ENCODE data around the gene PSMA7.
A peak's percentile ranks its signal among the peaks of the same experiment; 100 is the strongest.

The PSMA7 gene

GRCh38 chr20:62135573-62136266, 7.5 kb downstream of the PSMA7 start:
- no peak for DNase-seq

GRCh38 chr20:62134735-62135231, 8.4 kb downstream of the PSMA7 start:
- DNase-seq, result no peak

GRCh38 chr20:62133864-62134263, 9.3 kb downstream of the PSMA7 start:
- DNase-seq, result no peak

- no peak for DNase-seq
Measured at GRCh38 chr20:62133051-62133845, 9.9 kb downstream of the PSMA7 start.

DNA sequence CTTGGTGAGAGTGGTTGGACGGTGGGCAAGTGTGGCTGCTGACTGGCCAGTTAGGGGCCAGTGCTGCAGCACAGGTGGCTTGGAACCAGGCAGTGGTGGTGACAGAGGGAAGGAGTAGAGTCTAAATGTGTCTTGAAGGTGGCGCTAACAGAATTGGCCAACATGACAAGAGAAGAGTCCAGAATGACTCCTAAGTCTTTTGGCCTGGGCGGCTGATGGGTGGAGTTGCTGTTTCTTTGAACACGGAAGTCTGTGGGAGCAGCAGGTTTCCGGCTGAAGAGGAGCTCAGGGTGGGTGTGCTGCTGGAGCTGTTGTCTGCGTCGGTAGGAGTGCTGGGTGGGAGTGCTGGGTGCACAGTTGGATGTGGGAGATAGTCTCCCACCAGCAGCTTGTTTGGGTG, 10.8 kb downstream of the PSMA7 start:
- DNase-seq, result no peak

- no peak for DNase-seq
Measured at GRCh38 chr20:62131560-62132320, 11.5 kb downstream of the PSMA7 start.

GRCh38 chr20:62129731-62130531, 13.3 kb downstream of the PSMA7 start:
- no peak for DNase-seq

GRCh38 chr20:62128502-62128901, 14.7 kb downstream of the PSMA7 start:
- DNase-seq, result no peak

GRCh38 chr20:62127799-62128198, 15.4 kb downstream of the PSMA7 start:
- no peak for DNase-seq

DNA sequence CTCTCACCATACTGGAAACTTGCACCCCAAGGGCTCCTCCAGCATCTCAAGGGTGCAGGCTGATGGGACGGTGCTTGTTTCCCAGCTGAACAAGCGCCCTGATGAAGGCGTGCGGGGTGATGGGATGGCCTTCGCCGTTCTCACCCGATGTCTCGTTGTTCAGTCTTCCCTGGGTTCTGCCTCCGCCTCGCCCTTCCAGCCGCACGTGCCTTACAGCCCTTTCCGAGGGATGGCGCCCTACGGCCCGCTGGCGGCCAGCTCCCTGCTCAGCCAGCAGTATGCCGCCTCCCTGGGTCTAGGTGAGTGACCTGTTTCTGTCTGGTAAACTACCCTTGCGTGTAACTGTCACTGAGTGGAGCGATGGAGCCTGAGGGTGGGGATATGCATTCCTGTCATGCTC, 17.1 kb downstream of the PSMA7 start:
- DNase-seq, result no peak

DNA sequence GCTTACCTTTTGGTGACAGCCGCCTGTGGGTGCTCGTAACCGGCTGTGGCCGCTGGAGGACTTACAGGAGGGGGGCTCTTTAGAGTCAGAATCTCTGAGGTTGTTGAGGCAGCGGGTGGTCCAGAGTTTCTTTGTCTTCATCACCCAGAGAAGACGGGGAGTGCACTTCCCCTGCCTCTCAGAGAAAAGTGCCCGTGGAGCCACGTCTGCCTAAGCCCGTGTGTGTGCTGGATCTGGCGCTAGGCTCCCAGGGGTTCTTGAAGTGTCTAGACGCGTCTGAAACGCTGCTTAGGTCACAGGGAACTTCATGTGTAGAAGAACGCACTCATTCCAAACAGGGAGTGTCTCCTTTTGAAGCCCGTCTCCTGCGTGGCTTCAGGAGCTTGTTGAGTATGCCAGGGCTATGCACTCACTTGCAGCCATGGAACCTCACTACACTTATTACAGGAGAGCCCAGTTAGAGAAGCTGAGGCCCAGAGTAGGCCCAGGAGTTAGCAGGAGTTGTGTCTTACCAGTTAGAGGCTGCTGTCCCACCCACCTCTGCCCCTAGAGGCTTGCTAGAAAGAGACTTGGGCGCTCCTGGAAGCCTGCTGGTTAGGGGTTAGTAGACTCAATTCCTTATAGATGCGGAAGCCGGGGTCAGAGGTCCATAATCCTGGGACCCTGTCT, 19.6 kb downstream of the PSMA7 start:
- DNase-seq, result no peak

GRCh38 chr20:62122654-62123449, 20.3 kb downstream of the PSMA7 start:
- peak; percentile 25 for DNase-seq

GRCh38 chr20:62121776-62122653, 21.2 kb downstream of the PSMA7 start, which contains the start of gene LSM14B:
Gene LSM14B, plus strand, starts transcription at chr20:62122475. Its CDS starts 192 bp downstream, at chr20:62122667.
- DNase-seq, result peak; percentile 97

DNA sequence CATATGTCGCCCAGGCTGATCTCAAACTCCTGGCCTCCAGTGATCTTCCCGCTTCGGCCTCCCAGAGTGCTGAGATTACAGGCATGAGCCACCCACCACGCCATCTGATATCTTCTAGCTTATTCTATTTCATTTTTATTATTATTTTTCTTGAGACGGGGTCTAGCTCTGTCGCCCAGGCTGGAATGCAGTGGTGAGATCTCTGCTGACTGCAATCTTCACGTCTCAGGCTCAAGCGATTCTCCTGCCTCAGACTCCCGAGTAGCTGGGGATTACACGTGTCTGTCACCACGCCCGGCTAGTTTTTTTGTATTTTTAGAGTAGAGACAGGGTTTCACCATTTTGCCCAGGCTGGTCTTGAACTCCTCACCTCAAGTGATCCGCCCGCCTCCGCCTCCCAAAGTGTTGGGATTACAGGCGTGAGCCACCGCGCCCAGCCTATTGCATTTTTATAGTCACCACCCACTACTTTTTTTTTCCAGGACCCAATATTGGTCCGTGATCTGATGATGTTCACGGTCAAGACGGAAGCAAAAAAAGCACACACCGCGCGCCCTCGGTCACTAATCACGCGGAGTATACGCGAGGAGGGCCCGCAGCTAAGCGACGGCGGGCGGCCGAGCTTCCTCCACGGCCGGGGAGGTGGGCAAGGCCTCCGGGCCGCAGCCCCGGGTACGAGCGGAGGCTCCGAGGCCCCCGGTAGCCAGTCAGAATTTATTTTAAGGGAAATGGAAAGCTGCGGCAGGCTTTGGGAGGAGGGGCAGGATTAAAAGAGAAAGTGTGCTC, 22.0 kb downstream of the PSMA7 start:
- DNase-seq, result no peak

DNA sequence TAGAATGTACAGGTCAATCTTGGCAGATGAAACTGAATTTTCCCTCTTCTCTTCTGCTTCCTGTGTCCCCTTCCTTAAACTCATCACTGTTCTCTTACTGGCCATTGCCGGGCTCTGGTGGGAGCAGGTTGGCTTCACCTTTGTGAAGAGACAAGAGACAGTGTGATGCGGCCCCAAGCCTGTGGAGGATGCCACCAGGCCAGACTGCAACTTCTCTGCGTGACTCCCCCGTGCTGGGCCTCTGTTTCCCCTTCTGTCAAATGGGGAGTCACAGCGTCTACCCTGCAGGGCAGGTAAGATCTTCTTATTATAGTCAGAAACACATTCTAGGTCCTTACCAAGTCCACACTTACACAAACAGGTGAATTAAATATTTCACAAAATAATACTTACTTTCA, 22.8 kb downstream of the PSMA7 start:
- no peak for DNase-seq

DNA sequence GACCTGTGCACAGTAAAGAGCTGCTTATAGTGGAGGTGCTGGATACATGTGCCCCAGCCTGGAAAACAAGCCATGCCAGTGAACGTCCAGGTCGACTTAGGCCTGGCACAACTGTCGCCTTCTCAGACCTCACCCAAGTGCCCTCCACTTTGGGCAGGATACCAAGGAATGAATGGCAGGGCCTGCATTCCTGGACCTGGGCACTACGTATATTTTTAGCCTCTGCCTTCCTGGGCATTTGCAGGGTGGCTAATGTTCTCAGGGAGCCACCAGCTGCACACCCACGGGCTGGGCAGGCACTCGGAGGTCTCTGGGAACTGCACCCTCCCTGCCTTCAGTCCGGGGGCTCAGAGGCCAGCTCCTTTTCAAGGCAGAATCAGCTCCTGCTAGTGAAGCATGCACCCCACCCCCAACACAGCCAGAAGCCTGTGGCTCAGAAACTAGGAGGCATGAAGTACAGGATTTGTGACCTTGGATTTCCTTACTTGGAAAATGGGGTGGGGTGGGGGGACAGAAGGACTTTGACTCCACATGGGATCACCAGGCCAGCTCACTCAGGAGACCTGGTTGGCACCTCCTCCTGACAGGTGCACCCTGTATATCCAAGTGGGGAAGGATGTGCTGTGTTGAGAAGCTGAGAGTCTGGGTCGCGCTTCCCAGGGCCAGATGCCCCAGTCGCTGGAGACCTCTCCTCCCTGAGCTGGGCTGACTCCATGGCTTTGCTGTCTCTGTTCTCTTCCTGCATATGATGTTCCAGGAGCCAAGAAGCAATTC, 23.4 kb downstream of the PSMA7 start:
- no peak for DNase-seq

DNA sequence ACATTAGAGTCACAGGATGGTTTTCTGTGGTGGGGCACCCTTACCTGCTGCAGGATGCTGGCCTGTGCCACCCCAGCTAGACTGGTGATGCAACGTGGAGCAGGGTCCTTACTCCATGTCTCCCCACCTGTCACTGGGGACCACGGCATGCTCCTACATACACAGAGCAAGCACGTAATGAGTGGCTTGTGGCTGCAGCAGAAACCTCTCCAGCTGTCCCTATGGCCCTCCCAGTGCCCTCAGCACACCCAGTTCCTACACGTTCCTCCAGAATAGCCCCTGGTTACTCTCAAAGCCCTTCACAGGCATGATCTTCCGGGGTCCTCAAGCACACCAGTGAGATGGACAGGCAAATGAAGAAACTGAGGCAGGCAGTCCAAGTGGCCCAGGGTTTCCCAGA, 24.1 kb downstream of the PSMA7 start:
- no peak for DNase-seq

Data from activated CD4-positive, alpha-beta T cell treated with anti-CD3 and anti-CD28 coated beads for 1 hour (primary cell).